ENCODE measurements around the gene CPNE1.

DNA sequence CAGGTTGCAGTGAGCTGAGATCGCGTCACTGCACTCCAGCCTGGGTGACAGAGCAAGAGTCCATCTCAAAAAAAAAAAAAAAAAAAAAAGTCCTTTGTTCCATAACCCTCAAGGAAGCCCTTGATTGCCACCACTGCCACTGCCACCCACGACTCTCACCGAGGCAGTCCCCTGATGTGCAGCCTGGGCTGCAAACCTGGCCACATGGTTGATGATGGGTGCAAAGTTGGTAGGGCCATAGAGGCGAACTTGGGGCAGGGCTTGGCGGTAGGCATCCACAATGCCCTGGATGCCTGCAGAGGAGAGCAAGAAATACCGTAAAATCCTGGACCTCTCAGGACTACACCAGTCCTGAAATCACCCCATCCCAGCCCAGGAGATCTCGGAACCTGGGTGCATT, 37.6 kb downstream of the CPNE1 start:
- TF ChIP-seq ZFP30 (CRISPR knock-in tag; IDR thresholded peaks at IDR 0.05) (no peak), PATZ1 (CRISPR knock-in tag; IDR thresholded peaks at IDR 0.05; ENCODE audit: borderline replicate concordance) (no peak), TCF4 (CRISPR knock-in tag; IDR thresholded peaks at IDR 0.05; ENCODE audit: borderline replicate concordance) (no peak), POU6F1 (CRISPR knock-in tag; IDR thresholded peaks at IDR 0.05; ENCODE audit: borderline replicate concordance, low read depth) (no peak), GLIS3 (CRISPR knock-in tag; IDR thresholded peaks at IDR 0.05) (no peak), SNAI2 (CRISPR knock-in tag; IDR thresholded peaks at IDR 0.05) (no peak), RARB (CRISPR knock-in tag; IDR thresholded peaks at IDR 0.05) (no peak), CSDC2 (CRISPR knock-in tag; IDR thresholded peaks at IDR 0.05) (no peak)
- TF ChIP-seq, protein P1, sequence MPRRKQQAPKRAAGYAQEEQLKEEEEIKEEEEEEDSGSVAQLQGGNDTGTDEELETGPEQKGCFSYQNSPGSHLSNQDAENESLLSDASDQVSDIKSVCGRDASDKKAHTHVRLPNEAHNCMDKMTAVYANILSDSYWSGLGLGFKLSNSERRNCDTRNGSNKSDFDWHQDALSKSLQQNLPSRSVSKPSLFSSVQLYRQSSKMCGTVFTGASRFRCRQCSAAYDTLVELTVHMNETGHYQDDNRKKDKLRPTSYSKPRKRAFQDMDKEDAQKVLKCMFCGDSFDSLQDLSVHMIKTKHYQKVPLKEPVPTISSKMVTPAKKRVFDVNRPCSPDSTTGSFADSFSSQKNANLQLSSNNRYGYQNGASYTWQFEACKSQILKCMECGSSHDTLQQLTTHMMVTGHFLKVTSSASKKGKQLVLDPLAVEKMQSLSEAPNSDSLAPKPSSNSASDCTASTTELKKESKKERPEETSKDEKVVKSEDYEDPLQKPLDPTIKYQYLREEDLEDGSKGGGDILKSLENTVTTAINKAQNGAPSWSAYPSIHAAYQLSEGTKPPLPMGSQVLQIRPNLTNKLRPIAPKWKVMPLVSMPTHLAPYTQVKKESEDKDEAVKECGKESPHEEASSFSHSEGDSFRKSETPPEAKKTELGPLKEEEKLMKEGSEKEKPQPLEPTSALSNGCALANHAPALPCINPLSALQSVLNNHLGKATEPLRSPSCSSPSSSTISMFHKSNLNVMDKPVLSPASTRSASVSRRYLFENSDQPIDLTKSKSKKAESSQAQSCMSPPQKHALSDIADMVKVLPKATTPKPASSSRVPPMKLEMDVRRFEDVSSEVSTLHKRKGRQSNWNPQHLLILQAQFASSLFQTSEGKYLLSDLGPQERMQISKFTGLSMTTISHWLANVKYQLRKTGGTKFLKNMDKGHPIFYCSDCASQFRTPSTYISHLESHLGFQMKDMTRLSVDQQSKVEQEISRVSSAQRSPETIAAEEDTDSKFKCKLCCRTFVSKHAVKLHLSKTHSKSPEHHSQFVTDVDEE (CRISPR knock-in tag; IDR thresholded peaks at IDR 0.05), result no peak

Data from SK-N-SH treated with all-trans-retinoic acid at 6 μM for 48 hours (cell line).